GM20000 (cell line): ENCODE results near the gene GDAP2.

Experiments used
- DNase-seq: peaks from one replicate; pipeline ENCODE4 v3.0.0; 2012; ENCODE audit warnings: low spot score
- CTCF ChIP-seq: IDR thresholded peaks from 2 replicates; pipeline ENCODE4 v1.5.1; 2012; ENCODE audit warnings: mild to moderate bottlenecking, control low read depth; ENCODE audit errors: extremely low read depth, missing control alignments

The GDAP2 gene

GRCh38 chr1:117902944-117903343 lies 26.5 kb downstream of the GDAP2 start:
- TF ChIP-seq CTCF, result no peak
- no peak for DNase-seq

GRCh38 chr1:117899801-117900200 lies 29.6 kb downstream of the GDAP2 start:
- no peak for DNase-seq
- no peak for TF ChIP-seq CTCF

- no peak for DNase-seq
- TF ChIP-seq CTCF, result no peak
Measured at GRCh38 chr1:117897551-117897950, 31.9 kb downstream of the GDAP2 start.

GRCh38 chr1:117895482-117896114 lies 33.8 kb downstream of the GDAP2 start:
- peak; percentile 58 for DNase-seq
- TF ChIP-seq CTCF, result peak; percentile 59

GRCh38 chr1:117894078-117894477 lies 35.3 kb downstream of the GDAP2 start:
- TF ChIP-seq CTCF, result no peak
- no peak for DNase-seq

- no peak for TF ChIP-seq CTCF
- DNase-seq, result no peak
Measured at GRCh38 chr1:117892512-117892911, 36.9 kb downstream of the GDAP2 start.

GRCh38 chr1:117890452-117890851 lies 39.0 kb downstream of the GDAP2 start:
- TF ChIP-seq CTCF, result no peak
- DNase-seq, result no peak
